ENCODE measurements around the gene NACC1. TPM values are rescaled to one million over a fixed set of nuclear protein-coding genes. Genes with fewer than 3 reads are reported as not detected.

The NACC1 gene
- total RNA-seq, 3 donors from 2014 or later (not counting 1 experiment from before 2014, with no cell fraction given): 41.2 to 48.7 (median 43.4) TPM

DNA sequence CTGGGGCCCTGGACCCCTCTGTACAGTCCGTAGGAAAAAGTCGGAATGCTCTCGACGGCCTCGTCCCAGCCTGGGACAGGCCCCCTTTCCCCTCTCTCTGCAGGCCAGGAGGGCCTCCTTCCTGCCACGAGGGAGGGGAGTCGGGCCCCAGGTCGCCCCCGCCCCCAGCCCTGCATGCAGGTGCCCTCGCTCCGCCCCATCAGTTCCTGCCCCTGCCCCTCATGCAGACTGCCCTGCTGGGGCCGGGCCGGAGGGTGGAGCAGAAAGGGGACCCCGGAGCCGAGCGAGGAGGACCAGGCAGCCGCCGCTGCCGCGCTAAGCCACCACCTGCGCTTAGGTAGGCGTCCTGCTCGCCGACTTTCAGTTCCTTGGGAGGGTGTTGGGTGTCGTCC lies 22.7 kb upstream of the NACC1 start:
- H3K27ac ChIP-seq (ENCODE audit: low read length): peak overlapping the region; percentile 15
- peaks cover 60% of the 10 kb centered on the region for H3K4me1 ChIP-seq (ENCODE audit: control insufficient read depth, insufficient read depth, low read length)
- ATAC-seq (no peak), DNase-seq (peak in 1 of 2 donors; percentile 55)
- H3K9me3 ChIP-seq (ENCODE audit: control insufficient read depth, insufficient read depth, low read length): no peaks in the 10 kb centered on the region
- Mint-ChIP-seq H3K27ac (no peak overlapping the region), H3K4me3 (no peak overlapping the region), H3K27me3 (ENCODE audit: low read depth in 2 of 2) (peaks cover 8 to 23% of the 10 kb centered on the region in 2 donors), H3K4me1 (peaks cover 23 to 36% of the 10 kb centered on the region in 2 donors), H3K36me3 (no peaks in the 10 kb centered on the region), H3K9me3 (peaks cover 3% of the 10 kb centered on the region in 2 donors)
- WGBS (ENCODE audit: insufficient coverage): 7% methylated on average over 25 of the region's 25 CpGs
- intact Hi-C loops (cut with micrococcal nuclease): no loop called here
- TF ChIP-seq, protein P1, sequence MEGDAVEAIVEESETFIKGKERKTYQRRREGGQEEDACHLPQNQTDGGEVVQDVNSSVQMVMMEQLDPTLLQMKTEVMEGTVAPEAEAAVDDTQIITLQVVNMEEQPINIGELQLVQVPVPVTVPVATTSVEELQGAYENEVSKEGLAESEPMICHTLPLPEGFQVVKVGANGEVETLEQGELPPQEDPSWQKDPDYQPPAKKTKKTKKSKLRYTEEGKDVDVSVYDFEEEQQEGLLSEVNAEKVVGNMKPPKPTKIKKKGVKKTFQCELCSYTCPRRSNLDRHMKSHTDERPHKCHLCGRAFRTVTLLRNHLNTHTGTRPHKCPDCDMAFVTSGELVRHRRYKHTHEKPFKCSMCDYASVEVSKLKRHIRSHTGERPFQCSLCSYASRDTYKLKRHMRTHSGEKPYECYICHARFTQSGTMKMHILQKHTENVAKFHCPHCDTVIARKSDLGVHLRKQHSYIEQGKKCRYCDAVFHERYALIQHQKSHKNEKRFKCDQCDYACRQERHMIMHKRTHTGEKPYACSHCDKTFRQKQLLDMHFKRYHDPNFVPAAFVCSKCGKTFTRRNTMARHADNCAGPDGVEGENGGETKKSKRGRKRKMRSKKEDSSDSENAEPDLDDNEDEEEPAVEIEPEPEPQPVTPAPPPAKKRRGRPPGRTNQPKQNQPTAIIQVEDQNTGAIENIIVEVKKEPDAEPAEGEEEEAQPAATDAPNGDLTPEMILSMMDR (IDR thresholded peaks at IDR 0.05): no peak
- H3K36me3 ChIP-seq (ENCODE audit: control insufficient read depth, insufficient read depth, low read length): no peaks in the 10 kb centered on the region
- peaks cover 36% of the 10 kb centered on the region for H3K27me3 ChIP-seq (ENCODE audit: control insufficient read depth, insufficient read depth, low read length)
- H3K4me3 ChIP-seq (ENCODE audit: low read length): peak overlapping the region; percentile 22

DNA sequence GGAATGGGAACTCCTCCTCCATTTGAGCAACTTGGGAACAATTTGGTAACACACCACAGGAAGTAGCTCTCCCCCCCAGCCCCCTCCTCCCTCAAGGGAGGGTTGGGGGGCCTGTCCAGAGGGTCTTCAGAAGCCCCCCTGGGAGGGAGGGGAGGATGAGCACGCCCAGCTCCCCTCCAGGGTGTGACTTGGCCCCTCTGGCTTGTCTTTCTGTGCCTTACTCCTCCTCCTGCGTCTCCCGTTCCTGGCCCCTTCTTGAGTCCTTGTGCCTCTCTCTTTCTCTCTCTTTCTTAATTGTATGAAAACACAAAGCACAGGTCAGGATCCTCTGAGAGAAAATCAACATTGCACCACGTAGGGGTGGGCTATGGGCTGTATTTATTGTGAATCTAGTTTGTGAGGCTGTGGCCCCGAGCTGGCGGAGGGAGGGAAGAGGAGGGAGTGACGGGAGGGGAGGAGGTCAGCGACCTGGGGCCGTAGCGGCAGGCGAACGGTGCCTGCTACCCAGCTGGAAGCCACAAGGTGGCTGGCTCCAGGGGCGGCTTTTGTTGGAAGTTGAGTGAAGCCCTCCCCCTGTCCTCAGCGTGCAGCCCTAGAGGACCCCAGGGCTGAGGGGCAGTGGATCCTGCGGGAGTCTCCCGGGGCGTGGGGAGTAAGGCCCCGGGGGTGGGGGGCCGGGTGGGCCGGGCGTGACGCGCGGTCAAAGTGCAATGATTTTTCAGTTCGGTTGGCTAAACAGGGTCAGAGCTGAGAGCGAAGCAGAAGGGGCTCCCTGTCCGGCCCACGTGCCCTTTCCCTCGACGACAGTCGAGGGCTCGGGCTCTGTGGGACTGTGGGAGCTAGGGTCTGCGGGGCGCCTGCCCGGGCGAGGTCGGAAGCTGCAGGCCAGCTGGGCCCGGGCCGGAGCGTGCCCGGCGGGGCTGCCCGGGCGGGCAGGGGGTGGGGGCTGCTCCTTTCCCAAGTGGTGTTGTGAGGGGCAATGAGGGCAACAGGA lies 21.8 kb upstream of the NACC1 start:
- ATAC-seq (no peak), DNase-seq (peak in 1 of 2 donors; percentile 39)
- WGBS (ENCODE audit: insufficient coverage): 3% methylated on average over 44 of the region's 44 CpGs
- Histone ChIP-seq H3K4me3 (ENCODE audit: low read length) (peak overlapping the region; percentile 22), H3K27ac (ENCODE audit: low read length) (peak overlapping the region; percentile 28), H3K36me3 (ENCODE audit: control insufficient read depth, insufficient read depth, low read length) (no peaks in the 10 kb centered on the region), H3K27me3 (ENCODE audit: control insufficient read depth, insufficient read depth, low read length) (peaks cover 36% of the 10 kb centered on the region), H3K4me1 (ENCODE audit: control insufficient read depth, insufficient read depth, low read length) (peaks cover 69% of the 10 kb centered on the region), H3K9me3 (ENCODE audit: control insufficient read depth, insufficient read depth, low read length) (no peaks in the 10 kb centered on the region)
- Mint-ChIP-seq H3K27me3 (ENCODE audit: low read depth in 2 of 2) (peaks cover 8 to 23% of the 10 kb centered on the region in 2 donors), H3K4me1 (peaks cover 25 to 37% of the 10 kb centered on the region in 2 donors), H3K4me3 (no peak overlapping the region), H3K27ac (peak overlapping the region in 1 of 2 donors; percentile 58), H3K36me3 (no peaks in the 10 kb centered on the region), H3K9me3 (peaks cover 3% of the 10 kb centered on the region in 2 donors)
- TF ChIP-seq, protein P1 (IDR thresholded peaks at IDR 0.05): no peak
- intact Hi-C loops (cut with micrococcal nuclease): no loop called here

DNA sequence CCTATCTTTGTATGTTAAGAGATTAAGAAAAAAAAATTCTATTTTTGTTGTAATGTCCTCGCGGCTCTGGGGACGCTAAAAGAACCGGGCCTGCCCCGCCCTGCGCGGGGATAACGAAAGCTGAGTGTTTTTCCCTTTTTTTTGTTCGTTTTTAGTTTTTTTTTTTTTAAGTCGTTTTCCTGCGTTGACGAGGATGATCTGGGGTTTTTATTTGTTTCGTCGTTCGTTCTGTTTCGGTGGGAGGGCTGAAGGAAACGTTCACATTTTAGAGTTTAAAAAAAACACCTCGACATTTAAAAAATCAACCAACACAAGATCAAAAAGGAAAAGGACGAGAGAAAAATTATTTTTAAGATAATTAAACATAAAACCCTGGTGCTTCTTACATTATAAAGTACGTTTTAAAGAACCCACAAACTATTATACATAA lies 21.0 kb upstream of the NACC1 start:
- DNase-seq: peak in 1 of 2 donors; percentile 51
- no peak for ATAC-seq
- Mint-ChIP-seq H3K36me3 (no peaks in the 10 kb centered on the region), H3K4me3 (peak overlapping the region; percentile 40), H3K4me1 (peaks cover 25 to 44% of the 10 kb centered on the region in 2 donors), H3K27me3 (ENCODE audit: low read depth in 2 of 2) (peaks cover 8 to 20% of the 10 kb centered on the region in 2 donors), H3K9me3 (peaks cover 3% of the 10 kb centered on the region in 2 donors), H3K27ac (no peak overlapping the region)
- TF ChIP-seq, protein P1 (IDR thresholded peaks at IDR 0.05): no peak
- H3K27me3 ChIP-seq (ENCODE audit: control insufficient read depth, insufficient read depth, low read length): peaks cover 36% of the 10 kb centered on the region
- peak overlapping the region; percentile 4 for H3K4me3 ChIP-seq (ENCODE audit: low read length)
- no peaks in the 10 kb centered on the region for H3K9me3 ChIP-seq (ENCODE audit: control insufficient read depth, insufficient read depth, low read length)
- peak overlapping the region; percentile 32 for H3K27ac ChIP-seq (ENCODE audit: low read length)
- intact Hi-C loops (cut with micrococcal nuclease): no loop called here
- H3K4me1 ChIP-seq (ENCODE audit: control insufficient read depth, insufficient read depth, low read length): peaks cover 77% of the 10 kb centered on the region
- 4% methylated on average over 10 of the region's 20 CpGs for WGBS (ENCODE audit: insufficient coverage)
- H3K36me3 ChIP-seq (ENCODE audit: control insufficient read depth, insufficient read depth, low read length): no peaks in the 10 kb centered on the region
